Kidney glomerular epithelial cell (primary cell): ENCODE measurements around the gene RNF138.
"Not testable (repeated sequence)": the region's sequence is repeated elsewhere in the genome, so short reads cannot be mapped to it uniquely, and the experiment has no call there.

Source experiments
- DNase-seq: peaks from one replicate; lab custom pipeline; 2025; lab: John Stamatoyannopoulos, UW

RNF138 gene

DNA sequence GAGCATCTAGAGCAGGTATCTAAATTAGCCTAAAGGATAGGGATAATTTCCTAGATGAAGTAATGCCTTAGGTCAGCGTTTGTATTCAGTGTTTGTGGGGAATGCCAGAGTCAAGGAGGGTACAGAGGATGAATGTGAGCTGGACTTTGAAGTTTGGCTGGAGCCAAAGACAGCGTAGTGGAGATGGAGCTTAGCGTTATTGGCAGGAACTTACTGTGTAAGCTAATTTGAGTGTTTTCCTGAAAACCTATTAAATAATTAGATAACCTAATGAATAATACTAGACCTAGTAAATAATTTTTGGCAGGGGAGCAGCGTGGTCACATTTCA, 4.2 kb downstream of the RNF138 start:
- no peak for DNase-seq

DNA sequence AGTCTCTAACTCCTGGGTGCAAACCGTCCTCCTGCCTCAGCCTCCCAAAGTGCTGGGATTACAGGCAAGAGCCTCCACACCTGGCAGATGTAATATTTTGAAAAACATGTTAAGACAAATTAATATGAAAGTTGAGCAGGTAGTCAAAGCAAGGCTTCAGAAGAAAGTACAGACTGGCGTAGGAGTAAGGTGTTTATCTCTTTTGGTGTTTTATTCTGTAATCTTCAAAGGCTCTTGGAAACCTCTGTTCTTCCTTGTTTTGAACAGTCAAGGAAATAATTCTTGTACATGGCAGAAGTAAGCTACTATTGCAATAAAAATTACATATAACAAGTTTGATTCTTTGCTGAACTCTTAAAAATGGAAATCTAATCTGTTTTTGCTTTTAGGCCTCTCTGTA, 5.3 kb downstream of the RNF138 start:
- no peak for DNase-seq

DNA sequence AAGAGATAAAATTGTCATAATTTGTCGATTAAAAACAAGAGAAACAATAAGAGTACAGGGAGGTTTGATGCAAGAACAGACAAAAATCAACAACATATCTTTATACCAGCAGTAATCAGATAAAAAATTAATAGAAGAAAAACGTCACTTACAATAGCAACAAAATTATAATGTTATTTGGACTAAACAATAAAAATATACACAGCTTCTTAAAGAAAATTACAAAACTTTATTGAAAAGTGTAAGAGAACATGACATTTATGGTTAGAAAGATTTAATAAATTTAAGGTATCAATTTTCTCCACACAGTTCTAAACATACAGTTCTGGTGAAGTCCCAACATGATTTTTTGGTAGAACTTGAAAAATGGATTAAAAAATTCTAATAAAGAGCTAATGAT, 12.8 kb downstream of the RNF138 start:
- no peak for DNase-seq

DNA sequence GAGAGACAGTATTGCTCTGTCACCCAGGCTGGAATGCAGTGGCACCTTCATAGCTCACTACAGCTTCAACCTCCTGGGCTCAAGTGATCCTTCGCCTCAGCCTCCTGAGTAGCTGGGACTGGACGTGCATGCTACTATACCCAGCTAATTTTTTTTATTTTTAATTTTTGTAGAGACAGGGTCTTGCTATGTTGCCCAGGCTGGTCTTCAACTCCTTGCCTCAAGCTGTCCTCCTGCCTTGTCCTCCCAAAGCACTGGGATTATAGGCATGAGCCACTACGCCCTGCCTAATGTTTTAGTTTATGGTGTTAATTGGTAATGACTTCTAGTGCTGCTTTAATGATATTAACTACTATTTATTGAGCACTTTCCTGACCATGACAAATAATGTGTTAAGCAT, 18.3 kb downstream of the RNF138 start:
- DNase-seq, result no peak

DNA sequence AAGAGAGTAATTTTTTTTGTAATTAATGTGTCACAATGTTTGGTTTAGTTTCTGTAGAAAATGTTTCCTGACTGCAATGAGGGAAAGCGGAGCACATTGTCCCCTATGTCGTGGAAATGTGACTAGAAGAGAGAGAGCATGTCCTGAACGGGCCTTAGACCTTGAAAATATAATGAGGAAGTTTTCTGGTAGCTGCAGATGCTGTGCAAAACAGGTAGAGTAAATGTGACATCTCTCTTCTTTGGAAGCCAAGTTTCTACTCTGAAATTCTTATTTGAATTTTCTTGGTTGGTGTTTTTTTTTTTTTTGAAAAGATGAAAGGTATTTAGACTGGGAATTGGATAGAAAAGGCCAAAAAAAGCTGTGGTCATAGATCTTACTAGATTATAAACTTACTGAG, 20.0 kb downstream of the RNF138 start:
- DNase-seq, result no peak

DNA sequence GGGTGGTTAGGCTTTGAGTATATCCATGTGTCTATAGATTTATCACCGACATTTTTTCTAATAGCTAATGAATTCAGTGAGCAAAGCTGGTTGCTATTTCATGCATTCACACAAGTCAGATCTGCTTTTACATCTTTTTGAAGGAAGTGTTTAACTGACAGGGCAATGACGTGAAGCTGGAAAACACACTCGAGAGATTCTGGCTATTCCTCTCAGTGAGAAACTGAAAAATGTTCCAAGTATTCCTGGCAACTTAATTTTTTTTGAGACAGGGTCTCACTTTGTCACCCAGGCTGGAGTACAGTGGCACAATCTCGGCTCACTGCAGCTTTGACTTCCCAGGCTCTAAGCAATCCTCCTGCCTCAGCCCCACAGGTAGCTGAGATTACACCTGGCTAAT, 21.2 kb downstream of the RNF138 start:
- no peak for DNase-seq

DNA sequence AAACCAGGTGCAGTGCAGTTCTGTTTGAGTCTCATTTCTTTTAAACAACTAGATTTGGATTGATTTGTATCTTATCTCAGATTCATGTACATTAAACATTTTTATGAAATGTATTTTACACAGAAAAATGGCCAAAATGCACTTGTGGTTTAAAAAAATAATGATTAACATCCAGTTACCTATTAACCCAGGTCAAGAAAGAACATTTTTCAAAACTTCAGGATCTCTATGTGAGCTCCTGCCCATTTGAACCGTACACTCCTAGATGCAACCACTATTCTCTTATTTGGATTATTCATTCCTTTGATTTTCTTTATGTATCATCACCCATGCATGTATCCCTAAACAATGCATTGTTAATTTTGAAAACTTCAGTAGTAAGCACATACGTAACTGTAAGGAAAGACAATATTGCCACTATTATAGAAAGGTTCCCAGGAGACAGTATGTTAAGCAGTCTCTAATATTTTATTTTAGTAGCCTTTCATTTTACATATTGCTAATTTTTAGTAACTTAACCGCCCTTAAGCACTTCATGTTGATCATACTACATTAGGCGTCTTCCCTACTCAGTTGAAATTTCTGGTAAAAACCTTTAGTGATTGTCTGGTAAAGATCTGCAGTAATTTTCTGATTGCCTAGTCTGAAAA, 22.7 kb downstream of the RNF138 start:
- peak; percentile 46 for DNase-seq

DNA sequence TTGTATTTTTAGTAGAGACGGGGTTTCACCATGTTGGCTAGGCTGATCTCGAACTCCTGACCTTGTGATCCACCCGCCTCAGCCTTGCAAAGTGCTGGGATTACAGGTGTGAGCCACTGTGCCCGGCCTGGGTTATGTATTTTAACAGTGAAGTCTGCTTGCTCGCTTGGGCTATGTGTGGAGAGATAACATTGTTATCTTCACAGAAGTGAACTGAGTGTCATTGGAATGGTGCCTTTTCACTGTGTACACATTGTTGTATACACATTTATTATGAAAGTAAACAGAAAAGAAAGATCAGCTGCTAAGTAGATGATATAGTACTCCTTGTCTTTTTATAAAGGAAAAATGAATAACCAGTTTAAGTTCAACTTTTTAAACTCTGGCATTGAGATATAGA, 30.4 kb downstream of the RNF138 start:
- DNase-seq, result no peak

DNA sequence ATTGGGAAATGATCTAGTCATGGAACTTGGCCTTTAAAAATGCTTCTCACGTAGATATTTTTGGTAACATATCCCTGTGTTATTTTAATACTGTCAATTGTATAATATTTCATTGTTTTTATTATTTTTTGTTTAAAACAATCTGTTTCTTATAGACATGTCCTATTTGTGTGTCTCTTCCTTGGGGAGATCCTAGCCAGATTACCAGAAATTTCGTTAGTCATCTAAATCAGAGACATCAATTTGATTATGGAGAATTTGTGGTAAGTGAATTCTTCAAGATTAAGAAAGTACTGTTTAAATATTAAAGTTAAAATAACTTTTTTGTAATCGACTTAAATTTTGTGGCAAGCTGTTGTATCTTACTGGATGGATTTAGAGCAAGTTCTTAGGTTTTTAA, 34.9 kb downstream of the RNF138 start:
- no peak for DNase-seq

DNA sequence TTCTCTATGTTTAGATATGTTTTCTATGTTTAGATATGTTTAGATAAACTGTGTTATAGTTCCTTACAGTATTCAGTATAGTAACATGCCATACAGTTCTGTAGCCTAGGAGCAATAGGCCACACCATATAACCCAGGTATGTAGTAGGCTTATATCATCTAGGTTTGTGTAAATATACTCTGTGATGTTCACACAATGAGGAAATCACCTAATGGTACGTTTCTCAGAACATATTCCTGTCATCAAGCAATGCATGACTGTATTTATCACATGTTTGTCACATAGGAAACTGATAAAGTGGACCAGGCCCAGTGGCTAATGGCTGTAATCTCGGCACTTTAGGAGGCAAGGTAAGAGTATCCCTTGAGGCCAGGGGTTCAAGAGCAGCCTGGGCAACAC, 44.0 kb downstream of the RNF138 start:
- DNase-seq, result no peak

DNA sequence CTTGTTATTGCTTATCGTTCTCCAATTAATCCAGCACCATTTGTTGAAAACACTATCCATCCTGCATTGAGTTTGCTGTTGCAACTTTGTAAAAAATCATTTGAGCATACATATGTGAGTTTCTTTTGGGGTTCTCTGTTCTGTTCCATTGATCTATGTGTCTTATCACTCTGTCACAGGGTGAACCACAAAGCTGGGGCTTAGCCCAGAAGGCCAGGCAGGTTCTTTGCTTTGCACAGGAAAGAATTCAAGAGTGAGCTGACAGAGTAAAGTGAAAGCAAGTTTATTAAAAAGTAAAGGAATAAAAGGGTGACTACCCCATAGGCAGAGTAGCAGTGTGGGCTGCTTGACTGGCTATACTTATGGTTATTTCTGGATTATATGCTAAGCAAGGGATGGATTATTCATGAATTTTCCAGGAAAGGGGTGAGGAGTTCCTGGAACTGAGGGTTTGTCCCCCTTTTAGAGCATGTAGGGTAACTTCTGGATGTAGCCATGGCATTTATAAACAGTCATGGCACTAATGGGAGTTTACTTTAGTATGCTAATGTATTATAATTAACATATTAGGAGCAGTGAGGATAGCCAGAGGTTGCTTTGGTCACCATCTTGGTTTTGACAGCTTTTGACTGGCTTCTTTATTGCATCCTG, 46.8 kb downstream of the RNF138 start:
- DNase-seq, result no peak

DNA sequence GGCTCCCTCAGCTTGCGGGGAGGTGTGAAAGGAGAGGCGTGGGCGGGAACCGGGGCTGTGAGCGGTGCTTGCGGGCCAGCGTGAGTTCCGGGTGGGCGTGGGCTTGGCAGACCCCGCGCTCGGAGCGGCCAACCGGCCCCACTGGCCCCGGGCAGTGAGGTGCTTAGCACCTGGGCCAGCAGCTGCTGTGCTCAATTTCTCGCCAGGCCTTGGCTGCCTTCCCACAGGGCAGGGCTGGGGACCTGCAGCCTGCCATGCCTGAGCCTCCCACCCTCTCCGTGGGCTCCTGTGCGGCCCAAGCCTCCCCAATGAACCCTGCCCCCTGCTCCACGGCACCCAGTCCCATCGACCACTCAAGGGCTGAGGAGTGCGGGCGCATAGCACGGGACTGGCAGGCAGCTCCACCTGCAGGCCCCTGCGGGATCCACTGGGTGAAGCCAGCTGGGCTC, 48.2 kb downstream of the RNF138 start:
- no peak for DNase-seq

DNA sequence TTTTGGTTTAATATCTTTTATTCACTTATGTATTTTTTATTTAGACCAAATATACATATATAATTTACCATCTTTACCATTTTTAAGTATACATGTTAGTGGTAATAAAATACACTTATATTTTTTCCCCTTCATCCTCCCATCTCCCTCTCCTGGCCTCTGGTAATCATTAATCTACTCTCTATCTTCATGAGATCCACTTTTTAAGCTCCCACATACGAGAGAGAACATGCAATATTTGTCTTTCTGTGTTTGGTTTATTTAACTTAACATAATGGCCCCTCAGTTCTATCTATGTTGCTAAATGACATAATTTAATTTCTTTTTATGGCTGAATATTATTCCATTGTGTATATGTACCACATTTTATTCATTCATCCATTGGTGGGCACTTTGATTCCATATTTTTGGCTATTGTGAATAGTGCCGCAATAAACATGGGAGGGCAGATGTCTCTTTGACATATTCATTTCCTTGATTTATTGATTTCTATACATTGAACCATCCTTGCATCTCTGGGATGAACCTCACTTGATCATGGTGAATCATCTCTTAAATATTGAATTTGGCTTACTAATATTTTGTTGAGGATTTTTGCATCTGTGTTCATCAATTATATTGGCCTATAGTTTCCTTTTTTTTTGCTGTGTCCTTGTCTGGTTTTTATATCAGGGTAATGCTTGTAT, 56.7 kb downstream of the RNF138 start:
- no peak for DNase-seq

DNA sequence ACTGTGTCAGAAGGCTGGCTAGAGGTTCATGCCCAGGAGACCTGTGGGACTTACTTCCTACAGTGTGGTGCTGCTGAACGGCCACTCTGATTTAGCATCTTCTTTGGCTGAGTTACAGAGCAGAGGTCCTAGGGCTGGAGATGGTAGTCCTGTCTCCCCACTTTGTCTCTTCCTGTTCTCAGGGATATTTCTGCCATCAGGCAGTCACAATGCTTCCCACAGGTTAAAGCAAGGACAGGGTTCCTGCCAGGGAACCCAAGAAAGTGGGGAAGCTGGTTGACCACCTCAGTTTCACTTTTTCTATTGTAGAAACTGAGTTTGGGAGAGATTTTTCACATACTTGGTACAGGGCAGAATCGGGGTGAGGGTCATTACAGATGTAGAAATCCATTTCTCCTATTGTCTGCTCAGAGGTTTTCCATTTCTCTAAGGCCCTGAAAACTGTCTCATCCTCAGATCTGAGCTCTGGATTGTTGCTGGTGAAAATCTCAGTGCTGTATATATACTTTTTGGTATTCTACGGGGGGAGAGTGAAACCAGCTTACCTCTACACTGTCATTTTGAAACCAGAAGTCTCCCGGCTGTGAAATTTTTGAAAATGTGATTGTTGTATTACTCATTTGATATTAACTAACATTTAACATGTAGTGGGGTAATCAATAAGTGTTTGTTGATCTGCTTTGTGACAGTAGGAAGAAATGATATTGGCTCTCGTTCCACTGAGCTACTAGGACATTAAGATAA, 61.2 kb downstream of the RNF138 start:
- no peak for DNase-seq

DNA sequence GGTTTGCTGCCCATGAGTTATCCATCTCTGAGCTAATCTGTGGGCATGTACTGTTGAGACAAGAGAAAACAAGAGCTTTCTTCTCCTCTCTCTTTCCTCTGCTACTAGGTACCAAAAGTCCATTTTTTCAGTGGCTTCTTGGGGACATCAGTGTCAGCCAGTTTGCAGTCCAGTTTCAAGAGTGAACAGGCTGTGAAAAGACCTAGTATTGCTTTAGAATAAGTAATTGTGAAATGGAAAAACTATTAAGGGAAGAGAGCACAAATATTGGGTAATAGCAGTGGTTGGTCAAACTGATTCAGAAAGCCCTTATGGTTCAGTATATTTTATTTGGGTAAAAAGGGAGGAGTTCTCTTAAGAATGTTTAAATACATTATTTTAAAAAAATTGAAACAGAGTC, 65.2 kb downstream of the RNF138 start:
- no peak for DNase-seq

DNA sequence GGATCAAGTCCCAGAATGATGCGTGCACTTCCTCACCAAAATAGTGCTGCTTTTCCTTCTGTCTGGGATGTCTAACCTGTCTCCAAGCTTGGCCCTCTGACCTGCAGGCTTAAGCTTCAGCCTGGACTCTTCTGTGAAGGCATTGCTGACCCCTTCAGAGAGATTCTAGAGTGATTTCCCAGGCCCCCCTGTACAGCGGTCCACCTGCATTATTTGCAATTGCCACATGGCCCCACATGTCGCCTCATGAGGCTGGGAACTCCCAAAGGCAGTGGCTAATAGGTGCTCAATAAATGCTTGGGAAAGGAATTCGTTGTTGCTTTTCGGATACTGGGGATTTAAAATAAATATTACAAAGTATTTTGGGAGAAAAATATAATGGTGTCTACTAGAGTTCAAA, 65.9 kb downstream of the RNF138 start:
- DNase-seq, result no peak

DNA sequence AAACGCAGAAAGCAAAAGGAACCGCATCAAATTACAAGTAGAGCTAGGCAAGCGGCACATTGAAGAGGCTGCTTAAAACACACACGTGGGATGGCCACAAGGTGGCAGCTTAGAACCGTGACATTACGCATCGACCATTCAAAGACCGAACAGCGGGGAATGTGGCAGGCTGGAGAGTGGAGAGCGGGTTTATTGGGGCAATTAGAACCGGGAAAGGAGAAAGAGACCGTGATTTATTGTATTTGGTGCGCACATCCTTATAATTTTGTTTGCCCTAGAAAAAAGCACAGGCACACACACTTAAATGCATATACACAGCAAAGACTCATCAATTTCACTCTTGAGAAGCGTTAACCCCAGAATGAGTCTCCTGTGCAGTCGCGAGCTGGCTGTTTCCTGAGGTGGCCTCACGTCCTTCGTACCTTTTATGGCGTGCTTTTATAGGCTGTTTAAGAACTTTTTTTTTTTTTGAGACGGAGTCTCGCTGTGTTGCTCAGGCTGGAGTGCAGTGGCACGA, 66.5 kb downstream of the RNF138 start:
- peak; percentile 80 for DNase-seq

DNA sequence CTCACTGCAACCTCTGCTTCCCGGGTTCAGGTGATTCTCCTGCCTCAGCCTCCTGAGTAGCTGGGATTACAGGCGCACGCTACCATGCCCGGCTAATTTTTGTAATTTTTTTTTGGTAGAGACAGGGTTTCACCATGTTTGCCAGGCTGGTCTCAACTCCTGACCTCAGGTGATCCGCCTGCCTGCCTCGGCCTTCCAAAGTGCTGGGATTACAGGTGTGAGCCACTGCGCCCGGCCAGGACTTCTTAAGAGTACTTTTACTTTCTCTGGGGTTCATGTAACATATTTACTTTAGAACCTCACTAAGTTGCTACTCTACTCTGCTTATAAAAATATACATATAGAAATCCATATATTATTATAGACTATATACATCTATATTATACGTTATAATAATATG, 67.0 kb downstream of the RNF138 start:
- DNase-seq, result not testable (repeated sequence)

DNA sequence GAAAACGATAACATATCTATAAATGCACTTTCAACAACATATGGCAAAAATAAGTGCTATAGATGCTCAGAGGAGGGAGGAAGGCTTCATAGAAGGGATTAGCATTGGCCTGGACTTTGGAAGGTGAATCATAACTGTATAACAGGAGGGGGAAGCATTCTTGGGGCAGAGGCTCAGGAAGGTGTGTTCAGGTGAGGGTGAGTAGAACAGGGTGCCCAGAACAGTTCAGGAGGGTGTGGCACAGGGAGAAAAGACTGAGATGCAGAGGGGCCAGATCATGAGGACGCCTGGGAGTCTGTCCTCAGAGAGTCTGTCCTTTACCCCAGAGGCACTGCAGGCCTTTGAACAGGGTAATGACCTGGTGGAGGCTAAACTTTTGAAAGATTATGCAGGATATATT, 68.9 kb downstream of the RNF138 start:
- DNase-seq, result no peak

DNA sequence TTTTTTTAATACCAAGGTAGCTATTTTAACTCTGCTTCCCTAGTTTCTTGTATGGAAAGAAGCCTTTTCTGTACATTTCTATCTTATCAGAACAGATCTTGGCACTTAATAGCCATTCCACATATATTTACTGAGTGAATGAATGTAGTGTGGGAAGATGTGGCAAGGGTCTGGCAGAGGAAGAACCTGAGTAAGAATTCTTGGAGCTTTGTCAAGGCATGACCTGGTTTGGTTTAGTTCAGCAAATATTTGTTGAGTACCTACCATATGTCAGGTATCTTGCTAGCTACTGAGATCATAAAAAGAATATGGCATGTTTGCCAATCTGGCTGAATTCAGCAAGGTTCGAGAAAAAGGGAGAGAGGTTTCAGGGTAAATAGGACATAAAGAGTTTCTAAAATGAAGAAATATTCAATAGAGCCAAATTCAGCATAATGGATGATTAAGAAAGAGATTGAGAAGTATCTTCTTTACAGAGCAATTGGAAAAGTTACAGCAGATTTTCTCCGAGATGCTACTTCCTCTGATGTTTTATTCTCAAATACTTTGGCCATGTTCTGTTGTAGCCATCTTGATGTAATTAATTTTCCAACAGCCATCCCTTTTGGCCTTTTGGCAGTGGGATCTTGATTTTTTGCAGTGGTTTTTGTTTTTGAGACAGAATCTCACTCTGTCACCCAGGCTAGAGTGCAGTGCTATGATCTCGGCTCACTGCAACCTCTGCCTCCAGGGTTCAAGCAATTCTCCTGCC, 76.5 kb downstream of the RNF138 start:
- no peak for DNase-seq

DNA sequence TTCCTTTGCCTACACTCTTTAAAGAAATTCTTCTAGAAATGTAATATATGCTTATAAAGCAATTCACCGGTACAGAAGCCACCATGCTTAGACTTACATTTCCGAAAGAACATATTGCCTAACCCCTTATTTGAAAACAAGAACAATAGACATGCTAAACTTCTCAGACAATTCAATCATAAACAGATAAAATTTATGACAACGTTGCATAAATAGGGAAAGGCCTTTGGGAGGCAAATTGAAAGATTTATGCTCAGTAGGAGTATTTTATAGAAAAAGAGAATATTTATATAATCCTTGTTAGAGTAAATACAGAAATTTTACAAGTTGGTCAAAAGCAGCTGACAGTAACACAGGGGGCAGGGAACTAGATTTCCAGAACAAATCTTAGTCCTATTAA, 82.0 kb downstream of the RNF138 start:
- no peak for DNase-seq

DNA sequence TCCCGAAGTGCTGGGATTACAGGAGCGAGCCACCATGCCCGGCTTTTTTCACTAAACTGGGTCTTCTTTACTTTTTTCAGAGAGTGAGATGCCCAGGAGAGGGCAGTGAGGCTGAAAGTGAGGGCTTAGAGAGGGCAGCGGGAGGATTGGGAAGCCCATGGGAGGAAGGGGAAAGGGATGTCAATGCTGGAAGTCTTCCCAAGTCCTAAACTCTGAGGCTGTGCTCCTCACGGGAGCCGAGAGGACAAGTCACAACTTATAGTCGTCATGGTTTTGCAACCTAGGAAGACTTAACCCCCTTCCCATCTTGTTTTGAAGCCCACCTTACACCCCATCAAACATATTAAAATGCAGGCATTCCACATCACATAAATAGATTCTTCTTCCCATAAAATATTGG, 83.0 kb downstream of the RNF138 start:
- no peak for DNase-seq
